Fibroblast of skin of scalp (primary cell): Measurements from ENCODE around the gene TNFAIP6.

Source experiments
- DNase-seq: peaks from one replicate; pipeline ENCODE4 v3.0.0-alpha.2; 2013

TNFAIP6 gene

DNA sequence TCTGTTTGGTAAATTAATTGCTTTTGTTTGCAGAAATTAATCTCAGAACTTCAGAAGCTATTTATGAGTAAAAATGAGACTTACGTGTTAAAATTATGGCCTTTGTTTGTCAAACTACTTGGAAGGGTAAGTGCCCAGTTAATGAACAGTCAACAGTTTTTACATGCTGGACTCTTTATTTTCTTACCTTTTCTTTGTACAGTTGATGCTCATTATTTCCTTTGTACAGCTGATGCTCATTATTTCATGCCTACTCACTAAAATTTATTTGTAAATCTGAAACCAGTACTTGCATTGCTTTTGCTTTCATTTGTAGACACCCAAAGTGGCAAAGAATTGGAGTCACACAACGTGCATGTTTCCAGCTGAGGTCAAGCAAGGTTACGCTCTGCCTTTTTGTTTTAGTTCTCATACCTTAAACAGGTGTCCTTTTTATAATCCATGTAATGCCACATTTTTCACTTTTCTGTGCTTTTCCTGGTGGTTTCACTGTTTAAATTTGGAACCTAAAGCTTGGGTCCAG is 65.6 kb downstream of the TNFAIP6 start:
- no peak for DNase-seq

- no peak for DNase-seq
These were observed 66.4 kb downstream of the TNFAIP6 start for GRCh38 chr2:151423760-151424159.
